GM19238 (cell line): ENCODE results near the gene GPX3.

Experiments used
- DNase-seq: peaks from one replicate; pipeline ENCODE4 v3.0.0; 2011; ENCODE audit warnings: low spot score; ENCODE audit not compliant: insufficient read length

The GPX3 gene

DNA sequence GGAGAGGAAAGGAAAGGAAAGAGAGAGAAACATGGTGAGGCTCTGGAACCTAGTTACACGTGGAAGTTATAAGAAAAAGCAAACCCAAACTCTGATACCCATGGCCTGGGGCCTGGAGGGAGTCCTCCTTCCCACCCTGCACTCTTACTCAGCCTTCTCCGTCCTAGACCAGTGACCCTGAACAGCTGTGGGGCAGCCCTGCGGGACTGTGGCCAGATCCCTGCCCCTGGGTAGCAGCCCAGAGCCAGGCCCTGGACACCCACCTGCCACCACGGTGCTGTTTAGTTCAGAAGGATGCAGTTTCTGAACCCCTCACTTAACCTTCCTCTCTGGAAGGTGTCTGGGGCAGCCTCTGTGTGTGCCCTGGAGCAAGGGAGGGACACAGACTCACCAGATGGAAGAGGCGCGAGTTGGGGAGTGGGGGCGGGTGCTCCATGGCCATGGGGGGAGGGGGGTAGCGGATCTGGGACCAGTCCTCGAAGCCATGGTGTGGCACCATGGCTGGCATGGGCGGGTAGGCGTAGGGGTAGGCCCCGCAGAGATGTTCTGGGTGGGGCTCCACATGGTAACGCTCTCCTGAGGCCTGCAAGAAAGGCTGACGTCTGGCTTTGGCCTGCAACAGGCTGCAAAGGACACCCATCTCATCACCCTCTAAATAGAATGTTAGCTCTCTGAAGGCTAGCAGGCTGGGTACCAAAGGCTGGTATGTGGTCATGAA lies 13.0 kb downstream of the GPX3 start:
- DNase-seq: no peak

DNA sequence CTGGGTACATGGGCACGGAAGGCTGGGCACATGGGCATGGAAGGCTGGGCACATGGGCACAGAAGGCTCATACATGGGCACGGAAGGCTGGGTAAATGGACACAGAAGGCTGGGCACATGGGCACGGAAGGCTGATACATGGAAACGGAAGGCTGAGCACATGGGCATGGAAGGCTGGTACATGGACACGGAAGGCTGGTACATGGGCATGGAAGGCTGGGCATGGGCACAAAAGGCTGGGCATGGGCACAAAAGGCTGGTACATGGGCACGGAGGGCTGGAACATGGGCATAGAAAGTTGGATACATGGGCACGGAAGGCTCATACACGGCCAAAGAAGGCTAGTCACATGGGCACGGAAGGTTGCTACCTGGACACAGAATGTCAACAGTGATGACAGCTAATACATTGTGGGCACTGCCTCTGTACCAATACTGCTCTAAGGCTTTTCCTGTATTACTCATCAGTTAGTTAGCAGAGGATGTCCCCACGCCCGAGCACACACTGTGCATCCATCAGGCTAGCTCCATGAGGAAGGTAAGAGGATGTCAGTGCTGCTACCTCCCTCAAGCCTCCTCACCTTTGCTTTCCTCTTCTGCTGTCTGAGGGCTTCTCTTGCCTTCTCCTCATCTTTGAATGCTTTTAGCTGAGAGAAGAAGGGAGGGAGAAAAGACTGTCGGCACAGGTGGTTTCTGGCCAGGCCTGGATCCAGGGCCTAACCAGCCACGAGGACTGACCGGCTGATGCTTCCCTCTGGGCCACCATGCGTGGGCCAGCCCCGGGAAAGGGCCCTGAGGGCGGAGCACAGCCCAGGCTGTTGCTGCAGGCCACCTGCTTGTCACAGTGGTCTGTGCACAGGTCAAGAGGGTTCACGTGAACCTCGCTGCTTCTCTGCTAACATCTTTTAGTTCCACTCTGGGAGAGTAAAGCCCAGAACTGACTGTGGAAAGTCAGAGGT lies 14.3 kb downstream of the GPX3 start:
- DNase-seq: no peak

DNA sequence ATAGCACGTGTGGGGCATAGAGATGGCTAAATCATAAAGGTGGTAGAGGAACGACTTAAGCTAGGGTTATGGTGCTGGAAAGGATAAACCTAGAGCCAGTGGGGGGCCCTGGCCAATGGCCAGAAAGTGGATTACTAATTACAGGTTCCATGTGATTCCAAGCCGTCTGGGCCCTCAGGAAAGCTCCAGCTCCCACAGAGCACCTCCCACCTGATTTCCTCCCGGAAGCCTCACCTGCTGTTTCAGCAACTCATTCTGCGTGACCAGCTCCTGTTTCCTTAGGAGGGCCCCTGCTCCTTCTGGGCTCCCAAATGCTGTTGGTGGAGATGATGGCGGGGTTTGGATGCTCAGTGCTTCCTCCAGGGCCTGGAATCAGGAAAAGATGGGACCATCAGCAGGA lies 16.2 kb downstream of the GPX3 start:
- DNase-seq: no peak

DNA sequence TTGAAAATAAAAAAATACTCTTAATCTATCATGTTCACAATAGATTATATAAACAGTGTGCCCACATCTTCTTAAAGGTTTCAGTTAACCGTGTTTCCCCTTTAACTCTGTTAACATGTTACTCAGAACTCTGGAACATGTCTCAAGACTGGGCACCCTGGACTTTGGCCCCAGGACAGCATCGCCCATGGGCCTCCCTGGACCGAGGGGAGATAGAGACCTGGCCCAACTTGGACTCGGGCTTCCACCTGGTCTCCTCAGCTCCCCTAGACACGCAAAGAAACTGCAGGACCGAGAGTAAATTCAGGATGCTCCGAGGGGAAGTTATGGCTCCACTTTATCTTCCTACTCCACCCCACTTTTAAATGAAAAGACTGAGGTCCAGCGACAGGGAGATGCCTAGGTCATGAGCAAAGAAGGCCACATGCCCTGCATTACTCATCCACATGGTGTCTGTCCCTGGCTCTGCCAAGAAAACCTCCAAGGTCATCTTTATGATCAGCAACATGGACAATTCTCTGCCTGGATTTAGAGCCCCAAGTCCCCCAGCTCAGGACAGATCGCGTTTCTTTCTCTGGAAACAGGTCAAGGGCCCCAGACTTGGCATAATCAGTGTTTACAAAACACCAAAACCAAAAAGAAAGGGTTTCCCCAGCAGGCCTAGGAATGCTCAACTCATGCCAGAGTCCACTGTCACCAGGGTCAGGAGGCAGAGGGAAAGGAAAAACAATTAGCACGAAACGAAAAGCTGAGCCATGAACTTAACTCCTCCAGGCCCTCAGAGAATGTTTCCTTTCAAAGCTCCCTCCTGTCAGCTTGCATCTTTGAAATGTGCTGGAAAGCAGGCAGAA lies 17.4 kb downstream of the GPX3 start:
- DNase-seq: no peak

DNA sequence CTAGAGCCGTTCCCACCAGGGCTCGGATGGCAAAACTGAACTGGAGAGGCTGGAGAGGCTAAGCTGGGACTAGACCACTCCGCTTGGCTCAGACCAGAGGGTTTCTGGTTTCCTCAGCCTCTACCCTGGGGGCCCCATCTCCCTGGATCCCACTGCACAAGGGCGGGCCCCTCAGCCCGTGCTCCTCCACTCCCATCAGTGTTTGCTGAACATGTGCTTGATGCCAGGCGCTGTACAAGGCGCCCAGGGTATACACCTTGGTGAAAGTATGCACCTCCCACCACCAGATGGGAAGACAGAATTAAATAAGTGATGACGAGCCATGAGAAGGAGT lies 18.0 kb downstream of the GPX3 start:
- DNase-seq: no peak

DNA sequence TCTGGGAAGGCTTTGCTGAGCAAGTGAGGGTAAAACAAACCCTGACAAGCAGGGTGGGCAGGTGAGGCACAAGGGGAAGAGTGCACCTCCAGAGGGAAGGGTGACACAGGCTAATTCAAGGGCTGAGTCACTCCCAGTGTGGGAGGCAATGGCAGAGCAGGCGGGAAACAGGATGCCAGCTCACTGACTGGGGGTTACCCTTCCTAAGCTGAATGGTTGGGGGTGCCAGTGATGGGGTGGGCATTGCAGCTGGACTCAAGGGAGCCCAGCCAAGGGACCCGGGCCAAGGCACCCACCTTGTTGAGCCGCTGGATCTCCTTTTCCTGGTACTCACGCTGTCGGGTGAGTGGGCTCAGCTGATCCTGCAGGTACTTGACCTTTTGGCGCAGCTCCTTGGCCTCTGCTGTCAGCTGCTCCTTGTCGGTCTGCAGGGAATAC lies 18.4 kb downstream of the GPX3 start:
- DNase-seq: no peak

DNA sequence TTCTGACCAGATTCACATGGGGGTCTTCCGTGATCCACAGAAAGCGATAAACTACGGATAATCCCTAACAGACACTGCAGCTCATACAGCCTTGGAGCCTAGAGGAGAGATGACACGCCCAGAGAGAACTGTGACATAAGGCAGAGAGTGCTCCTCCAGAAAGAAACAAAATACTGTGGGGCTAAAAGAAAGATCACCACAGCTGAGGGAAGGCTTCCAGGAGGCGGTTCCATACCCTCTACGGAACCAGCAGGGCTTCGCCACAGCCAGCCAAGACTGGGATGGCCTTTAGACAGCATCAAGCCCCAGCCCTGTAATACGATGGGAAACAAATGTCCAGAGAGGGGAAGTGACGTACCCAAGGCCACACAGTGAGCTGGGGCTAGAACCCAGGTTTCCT lies 19.3 kb downstream of the GPX3 start:
- no peak for DNase-seq

DNA sequence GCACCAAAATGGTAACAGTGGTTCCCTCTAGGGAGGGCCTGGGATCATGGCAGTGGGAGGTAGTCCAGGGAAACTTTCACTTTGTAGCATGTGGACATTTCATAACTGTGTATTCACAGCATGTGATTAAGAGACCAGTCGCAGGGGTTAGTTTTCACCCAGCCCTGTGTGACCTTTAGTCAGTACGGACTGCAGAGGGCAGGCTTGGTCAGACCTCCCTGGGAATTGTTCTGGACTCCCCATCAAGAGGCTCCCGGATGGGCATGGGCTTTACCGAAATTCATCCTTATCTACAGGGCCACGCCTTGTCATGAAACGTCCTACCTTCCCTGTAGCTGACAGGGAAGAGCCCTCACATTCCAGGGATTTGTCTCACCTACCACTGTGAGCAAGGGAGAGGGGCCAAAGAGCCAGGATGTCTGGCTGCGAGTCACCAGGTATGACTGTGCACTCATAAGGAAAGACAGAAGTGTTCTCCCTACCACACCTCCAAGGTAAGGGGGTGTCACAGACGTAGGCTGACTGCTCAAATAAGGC lies 19.9 kb downstream of the GPX3 start:
- no peak for DNase-seq

DNA sequence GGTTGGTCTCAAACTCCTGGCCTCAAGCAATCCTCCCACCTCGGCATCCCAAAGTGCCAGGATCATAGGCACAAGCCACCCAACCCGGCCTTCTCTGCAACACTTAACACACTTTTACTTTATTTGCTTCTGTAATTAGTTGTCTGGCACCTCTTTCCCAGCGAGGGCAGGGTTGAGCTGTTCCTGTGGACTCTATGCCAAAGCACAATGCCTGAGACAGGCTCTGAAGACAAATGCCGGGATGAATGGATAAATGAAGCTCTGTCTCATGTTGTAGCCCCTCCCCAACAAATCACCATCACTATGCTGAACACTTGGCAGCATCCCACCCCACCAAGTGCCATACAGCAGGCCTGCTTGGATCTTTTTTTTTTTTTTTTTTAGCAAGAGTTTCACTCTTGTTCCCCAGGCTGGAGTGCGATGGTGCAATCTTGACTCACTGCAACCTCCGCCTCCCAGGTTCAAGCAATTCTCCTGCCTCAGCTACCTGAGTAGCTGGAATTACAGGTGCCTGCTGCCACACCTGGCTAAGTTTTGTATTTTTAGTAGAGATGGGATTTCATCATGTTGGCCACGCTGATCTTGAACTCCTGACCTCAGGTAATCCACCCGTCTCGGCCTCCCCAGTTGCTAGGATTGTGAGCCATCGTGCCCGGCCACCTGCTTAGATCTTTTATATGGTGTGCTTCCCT lies 21.3 kb downstream of the GPX3 start:
- DNase-seq: no peak

DNA sequence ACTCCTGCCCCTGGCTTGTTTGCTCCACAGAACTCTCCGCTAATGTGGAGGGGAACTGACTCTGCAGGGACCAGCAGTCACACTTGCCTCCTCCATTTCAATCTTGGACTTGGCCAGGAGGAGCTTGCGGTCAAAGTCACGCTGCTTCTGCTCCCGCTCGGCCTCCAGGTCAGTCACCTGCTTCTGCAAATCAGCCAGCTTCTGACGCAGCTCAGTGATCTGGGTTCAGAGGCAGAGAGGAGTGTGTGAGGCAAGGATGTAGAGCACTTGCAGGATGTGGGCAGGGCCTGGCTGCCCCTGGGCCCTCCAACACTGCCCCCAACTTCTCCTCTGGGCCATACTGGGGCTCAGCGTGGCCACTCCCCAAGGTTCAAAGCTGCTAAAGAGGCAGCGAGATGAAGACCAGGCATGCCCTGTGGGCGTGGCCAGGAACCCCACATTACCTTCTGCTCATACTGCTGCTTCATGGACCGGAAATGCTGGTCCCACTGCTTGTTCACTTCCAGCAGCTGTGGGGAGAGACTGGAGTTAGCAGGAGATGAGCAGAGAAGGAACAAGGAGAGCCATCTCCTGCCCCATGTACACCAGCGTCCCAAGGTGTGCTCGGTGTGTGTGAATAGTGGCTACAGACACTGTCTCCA lies 22.2 kb downstream of the GPX3 start:
- no peak for DNase-seq

DNA sequence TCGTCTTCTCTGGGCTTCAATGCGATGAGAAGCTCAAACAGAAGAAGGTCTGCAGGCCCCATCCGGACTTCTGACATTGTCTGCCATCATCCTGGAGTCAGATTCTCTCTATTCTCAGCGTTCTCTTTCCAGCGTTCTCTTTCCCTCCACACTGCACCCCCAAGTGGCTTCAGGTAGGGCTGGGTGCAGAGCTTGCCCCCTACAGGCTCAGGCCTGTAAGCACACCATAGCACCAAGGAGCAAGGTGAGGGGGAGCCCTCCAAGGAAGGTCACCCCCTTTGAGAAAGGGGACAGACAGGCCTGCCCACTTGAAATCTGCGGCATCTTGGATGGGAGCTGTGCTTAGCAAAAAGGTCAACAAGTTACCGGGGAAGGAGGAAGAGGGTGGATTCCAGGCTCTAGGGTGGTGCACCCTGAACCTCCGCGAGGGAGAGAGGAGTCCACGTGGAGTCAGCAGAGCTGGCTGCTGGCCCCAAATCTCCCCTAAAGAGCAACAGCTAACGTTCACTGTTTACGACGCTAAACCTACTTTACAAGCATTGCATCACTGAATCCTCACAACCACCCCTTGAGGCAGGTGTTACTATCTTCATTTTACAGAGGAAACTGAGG lies 27.5 kb downstream of the GPX3 start:
- DNase-seq: peak; percentile 34

DNA sequence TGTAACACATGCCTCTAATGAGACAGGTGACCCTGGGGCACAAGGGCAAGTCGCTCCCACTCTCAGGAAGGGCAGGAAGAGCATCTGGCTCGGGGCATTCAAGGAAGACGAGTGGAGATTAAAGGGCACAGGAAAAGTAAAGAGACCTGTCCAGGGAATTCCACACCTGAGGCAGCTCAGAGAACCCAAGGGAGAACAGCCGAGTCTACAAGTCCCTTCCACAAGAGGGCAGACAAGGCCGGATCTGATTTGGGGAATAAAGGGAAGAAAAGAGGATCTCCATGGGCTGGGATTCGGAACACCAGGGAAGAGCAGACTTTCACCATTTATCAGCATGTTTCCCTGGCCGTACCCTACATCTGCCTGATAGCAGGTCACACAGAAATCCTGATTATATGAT lies 28.1 kb downstream of the GPX3 start:
- no peak for DNase-seq

DNA sequence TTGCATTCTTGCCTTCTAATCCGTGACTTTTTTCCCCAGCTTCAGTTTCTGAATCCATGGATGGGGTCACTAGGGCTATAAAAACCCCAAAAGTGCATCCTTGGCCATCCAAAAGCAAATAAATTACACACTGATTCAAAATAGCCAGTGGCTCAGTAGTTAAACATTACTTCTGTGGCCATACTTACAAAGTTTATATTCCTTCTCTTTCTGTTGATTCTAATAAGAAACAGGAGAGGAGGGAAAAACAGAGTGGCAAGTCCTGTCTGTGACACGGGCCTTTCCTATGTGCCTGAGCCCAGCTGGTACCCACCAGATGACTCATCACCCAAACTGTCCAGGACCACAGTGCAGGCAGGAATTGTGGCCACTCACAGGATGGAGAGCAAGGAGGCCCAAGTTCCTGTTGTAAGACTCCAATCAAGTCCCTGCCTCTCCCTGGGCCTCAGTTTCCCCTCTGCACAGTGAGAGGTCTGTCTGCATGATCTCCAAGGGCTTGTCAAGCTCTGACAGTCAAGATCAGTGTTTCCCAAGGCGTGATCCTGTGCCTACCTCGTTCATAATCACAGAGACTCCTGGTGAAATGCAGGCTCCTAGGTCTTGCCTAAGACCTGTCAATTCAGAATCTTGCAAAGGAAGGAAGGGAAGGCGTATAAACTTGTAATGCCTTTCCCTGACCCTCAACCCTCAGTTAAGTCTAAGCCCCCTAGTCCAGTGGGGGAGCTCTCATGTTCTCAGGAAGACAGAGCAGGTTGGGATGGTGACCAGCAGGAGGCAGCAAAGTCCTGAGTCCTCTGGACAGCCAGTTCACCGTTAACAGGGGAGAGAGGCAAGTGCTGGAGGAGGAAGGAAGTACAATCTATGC lies 30.9 kb downstream of the GPX3 start:
- peak; percentile 73 for DNase-seq

DNA sequence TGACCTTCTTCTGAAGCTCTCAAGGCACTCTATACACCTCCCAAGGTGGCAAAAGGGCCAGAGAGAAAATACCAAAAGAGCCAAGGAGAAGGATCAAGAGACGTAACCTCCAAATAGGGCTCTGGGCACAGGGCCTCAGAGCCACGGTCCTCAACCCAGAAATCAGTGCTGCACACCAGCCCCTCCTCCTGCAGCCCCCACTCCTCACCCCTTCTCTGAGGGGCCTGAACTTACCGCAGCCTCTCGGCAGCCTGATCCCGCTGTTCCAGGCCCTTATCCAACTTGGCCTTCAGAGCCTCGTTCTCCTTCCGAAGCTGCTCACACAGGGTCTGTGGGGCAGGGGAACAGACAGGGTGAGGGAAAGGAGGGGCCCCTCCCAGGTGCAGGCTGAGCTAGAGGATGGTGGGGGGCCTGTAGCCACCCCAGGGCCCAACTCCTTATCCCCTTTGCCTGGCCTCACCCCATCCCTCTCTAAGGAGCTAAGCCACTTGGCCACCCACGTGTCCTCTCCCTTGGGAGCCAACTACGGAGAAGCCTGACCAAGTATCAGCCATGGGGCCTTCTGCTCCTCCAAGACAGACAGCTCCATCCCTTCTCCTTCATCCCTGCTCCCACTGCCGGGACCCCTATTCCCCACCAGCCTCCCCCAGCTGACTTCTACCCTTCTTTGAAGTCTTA lies 31.7 kb downstream of the GPX3 start:
- no peak for DNase-seq

DNA sequence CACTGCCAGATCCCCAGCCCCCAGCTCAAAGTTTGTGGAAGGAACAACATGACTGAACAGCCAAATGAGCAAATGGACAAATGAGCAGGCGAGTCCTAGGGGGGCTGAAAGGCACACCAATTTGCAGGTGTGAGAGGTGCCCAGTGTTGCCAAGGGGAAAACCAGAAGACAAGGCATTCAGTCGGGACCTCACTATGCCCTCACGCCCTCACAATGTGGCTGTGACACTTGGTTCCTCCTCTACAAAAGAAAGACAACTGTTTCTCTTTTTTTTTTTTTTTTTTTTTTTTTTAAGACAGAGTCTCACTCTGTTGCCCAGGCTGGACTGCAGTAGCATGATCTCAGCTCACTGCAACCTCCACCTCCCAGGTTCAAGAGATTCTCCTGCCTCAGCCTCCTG lies 32.4 kb downstream of the GPX3 start:
- DNase-seq: no peak

DNA sequence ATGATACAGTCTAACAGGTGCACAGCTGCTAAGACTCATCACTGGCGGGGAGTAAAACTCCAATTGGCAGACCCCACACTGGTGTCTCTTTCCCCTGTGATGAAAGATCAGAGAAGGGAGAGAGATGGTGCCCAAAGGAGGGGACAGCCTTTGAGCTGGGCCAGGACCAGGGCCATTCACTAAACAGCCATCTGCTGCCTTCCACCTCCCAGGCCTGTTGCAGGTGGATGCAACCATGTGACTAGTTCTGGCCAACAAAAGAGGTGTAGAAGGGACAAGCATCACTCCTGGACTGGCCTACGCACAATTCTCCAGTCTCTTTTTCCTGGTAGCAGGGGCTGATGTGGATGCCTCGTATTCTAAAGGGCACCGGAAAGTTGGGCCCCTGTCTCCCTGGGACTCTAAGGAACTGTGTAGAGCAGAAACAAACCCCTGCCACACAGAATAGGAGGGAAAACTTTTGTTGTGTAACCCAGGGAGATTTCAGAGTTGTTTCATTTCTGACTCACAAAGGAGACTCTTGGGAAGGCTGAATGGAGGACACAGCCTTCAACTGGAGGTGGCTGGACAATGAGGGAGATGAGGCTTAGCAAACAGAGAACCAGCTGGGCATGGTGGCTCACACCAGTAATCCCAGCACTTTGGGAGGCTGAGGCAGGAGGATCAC lies 33.5 kb downstream of the GPX3 start:
- no peak for DNase-seq

DNA sequence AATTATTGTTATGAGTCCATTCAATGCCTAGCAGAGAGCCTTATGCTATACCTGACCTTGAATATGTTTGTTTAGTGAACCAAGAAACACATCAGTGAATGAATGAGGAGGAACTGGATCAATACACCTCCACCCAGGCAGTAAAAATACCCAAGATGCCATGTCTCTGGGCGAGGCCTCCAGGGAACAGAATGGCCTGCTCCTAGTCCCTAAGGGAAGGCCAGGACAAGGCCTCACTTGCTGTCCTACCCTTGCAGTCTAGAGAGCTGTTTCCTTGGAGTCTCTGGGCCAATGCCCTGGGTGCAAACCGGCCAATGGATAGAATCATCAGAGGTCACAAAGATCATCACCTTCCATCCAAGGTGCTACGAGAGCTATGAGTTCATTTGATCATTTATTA lies 34.3 kb downstream of the GPX3 start:
- no peak for DNase-seq

DNA sequence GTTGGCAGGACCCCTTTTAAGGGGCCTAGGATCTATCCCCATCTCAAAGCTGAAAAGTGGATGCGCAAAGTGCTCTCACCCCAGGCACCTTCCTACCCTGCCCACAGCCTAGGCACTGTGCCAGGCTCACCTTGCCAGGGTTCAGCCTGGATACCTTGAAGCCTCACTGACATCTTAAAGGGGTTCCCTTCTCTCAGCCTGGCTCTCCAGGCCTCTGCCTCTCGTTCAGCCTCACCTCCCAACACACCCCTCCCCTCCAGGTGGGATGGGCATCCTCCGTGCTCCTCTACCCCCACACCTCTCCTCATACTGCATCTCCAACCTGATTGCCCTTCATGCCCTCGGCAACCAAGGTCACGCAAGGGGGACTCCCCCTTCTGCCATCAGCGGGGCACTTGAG lies 34.9 kb downstream of the GPX3 start:
- no peak for DNase-seq
